A204.1 (cell line): ENCODE data around the gene ZNF276.

Experiments used
- FAIRE-seq: peaks from 2 replicates; lab custom pipeline; 2012; peaks lifted over from hg19 to GRCh38; lab: Jason Lieb, UNC

ZNF276 gene

GRCh38 chr16:89784406-89784805 is 63.1 kb downstream of the ZNF276 start:
- FAIRE-seq = no peak

GRCh38 chr16:89785523-89786155 is 64.3 kb downstream of the ZNF276 start:
- no peak for FAIRE-seq

- FAIRE-seq = no peak
Observed at GRCh38 chr16:89786474-89787364, 65.4 kb downstream of the ZNF276 start.

- FAIRE-seq = no peak
Observed at GRCh38 chr16:89787365-89787805, 66.0 kb downstream of the ZNF276 start.
